Cardiac muscle cell (in vitro differentiated cells and primary cell): ENCODE measurements around the gene VWDE. TPM values are rescaled to one million over a fixed set of nuclear protein-coding genes. Genes with fewer than 3 reads are reported as not detected.

Experiments used
- DNase-seq, 2 donors: peaks; one replicate each; pipeline versions ENCODE4 v3.0.0 to v3.0.0-alpha.2; 2010 to 2017; ENCODE audit warnings: low read depth in 1 of 2, low spot score in 1 of 2
- H3K27ac ChIP-seq: fragments of 200-600 bp; sonication (generic); 2 replicates; pipeline ENCODE4 v1.5.1; 2016
- H3K27me3 ChIP-seq: fragments of 200-600 bp; sonication (generic); 2 replicates; pipeline ENCODE4 v1.6.0; 2016; ENCODE audit warnings: control low read depth
- H3K36me3 ChIP-seq: fragments of 200-600 bp; sonication (generic); 2 replicates; pipeline ENCODE4 v1.5.1; 2016; ENCODE audit warnings: control low read depth
- H3K4me1 ChIP-seq: fragments of 200-600 bp; sonication (generic); 2 replicates; pipeline ENCODE4 v1.8.1; 2017; ENCODE audit warnings: low read depth, mild to moderate bottlenecking, mixed run types
- H3K4me3 ChIP-seq: fragments of 200-600 bp; sonication (generic); 2 replicates; pipeline ENCODE4 v1.5.1; 2016; ENCODE audit warnings: mild to moderate bottlenecking
- H3K9me3 ChIP-seq: fragments of 200-600 bp; sonication (generic); 2 replicates; pipeline ENCODE4 v1.5.1; 2017; ENCODE audit warnings: low read depth, mild to moderate bottlenecking, control low read depth
- polyA plus RNA-seq: library from polyadenylated mRNA; unstranded; fragments of >200 nt; fragmentation: Nextera tagmentation; extraction: Ambion mirVana; gene quantifications from 2 replicates; pipeline ENCODE4 v1.2.1, GENCODE V29; 2016
- total RNA-seq: library from RNA; depleted of rRNA; stranded (reverse); fragments of >200 nt; gene quantifications from 2 replicates; pipeline ENCODE4 v1.2.3, GENCODE V29; 2016
- TF ChIP-seq, protein P1 (sequence below): IDR thresholded peaks from 2 replicates; pipeline ENCODE4 v1.5.1; 2012; ENCODE audit warnings: low read depth, mild to moderate bottlenecking, low read length

Gene VWDE
- total and polyA plus RNA-seq, 2 experiments from 2014 or later: 51.5 to 95.8 TPM

DNA sequence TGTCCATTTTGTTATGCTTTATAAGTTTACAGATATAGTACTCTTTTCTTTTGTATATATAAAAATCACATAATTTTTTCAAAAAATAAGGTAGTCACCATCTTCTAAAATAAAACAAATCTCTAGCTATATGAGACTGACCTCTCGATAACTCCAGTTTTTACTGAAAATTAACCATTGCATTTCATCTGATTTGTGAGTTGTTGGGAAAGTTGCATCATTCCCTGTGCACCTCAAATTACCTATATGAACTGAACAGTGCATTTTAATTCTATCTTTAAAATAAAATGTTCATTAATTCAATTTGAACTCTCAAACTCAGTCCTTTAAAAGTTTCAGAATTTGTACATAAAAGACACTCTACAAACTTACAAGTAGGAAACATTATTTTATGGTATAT lies 86.0 kb downstream of the VWDE start:
- H3K9me3 ChIP-seq: no peaks in the 10 kb centered on the region
- H3K4me3 ChIP-seq: no peak overlapping the region
- H3K36me3 ChIP-seq: no peaks in the 10 kb centered on the region
- no peaks in the 10 kb centered on the region for H3K27me3 ChIP-seq
- TF ChIP-seq, protein P1, sequence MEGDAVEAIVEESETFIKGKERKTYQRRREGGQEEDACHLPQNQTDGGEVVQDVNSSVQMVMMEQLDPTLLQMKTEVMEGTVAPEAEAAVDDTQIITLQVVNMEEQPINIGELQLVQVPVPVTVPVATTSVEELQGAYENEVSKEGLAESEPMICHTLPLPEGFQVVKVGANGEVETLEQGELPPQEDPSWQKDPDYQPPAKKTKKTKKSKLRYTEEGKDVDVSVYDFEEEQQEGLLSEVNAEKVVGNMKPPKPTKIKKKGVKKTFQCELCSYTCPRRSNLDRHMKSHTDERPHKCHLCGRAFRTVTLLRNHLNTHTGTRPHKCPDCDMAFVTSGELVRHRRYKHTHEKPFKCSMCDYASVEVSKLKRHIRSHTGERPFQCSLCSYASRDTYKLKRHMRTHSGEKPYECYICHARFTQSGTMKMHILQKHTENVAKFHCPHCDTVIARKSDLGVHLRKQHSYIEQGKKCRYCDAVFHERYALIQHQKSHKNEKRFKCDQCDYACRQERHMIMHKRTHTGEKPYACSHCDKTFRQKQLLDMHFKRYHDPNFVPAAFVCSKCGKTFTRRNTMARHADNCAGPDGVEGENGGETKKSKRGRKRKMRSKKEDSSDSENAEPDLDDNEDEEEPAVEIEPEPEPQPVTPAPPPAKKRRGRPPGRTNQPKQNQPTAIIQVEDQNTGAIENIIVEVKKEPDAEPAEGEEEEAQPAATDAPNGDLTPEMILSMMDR: no peak
- H3K27ac ChIP-seq: no peak overlapping the region
- peaks cover 3% of the 10 kb centered on the region for H3K4me1 ChIP-seq
- no peak for DNase-seq

DNA sequence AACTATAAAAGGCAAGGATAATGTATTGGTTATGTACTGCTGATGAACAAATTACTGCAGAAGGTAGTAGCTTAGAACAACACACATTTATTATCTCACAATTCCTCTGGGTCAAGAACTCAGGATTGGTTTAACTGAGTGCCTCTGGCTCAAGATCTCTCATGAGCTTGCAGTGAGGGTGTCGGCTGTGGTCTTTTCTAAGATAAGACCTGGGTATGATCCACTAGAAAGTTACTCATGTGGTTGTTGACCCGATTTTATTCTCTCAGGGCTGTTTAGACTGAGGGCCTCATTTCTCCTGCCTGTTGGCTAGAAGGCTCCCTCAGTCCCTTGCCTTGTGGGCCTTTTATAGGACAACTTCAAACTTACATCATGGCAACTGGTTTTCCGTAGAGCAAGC lies 86.7 kb downstream of the VWDE start:
- H3K9me3 ChIP-seq: no peaks in the 10 kb centered on the region

DNA sequence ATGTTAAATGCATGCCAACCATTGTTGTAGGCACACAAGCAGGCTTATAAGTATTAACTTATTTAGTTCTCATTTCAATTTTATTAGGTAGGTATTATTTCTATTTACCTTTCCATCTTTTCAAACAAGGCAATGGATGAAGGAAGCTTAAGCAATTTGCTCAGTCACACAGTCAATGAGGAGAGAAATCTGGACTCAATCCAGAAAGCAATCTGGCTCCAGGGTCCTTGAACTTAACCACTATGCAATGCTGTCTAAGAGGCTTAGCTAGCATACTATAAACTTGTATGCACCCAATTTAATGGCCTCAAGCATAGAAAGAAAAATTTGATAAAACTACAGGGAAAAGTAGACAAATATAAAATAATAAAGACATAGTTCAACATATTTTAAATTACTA lies 88.6 kb downstream of the VWDE start:
- Histone ChIP-seq H3K4me1 (no peaks in the 10 kb centered on the region), H3K9me3 (no peaks in the 10 kb centered on the region), H3K36me3 (peaks cover 3% of the 10 kb centered on the region), H3K27ac (no peak overlapping the region), H3K27me3 (no peaks in the 10 kb centered on the region), H3K4me3 (no peak overlapping the region)
- peak; percentile 2 to 23 for DNase-seq
- TF ChIP-seq, protein P1: no peak

More for the DNA sequence above, 86.7 kb downstream of the VWDE start:
- H3K27ac ChIP-seq: no peak overlapping the region
- peaks cover 3% of the 10 kb centered on the region for H3K4me1 ChIP-seq
- DNase-seq: no peak
- TF ChIP-seq, protein P1: no peak
- no peaks in the 10 kb centered on the region for H3K36me3 ChIP-seq
- H3K4me3 ChIP-seq: no peak overlapping the region
- no peaks in the 10 kb centered on the region for H3K27me3 ChIP-seq

DNA sequence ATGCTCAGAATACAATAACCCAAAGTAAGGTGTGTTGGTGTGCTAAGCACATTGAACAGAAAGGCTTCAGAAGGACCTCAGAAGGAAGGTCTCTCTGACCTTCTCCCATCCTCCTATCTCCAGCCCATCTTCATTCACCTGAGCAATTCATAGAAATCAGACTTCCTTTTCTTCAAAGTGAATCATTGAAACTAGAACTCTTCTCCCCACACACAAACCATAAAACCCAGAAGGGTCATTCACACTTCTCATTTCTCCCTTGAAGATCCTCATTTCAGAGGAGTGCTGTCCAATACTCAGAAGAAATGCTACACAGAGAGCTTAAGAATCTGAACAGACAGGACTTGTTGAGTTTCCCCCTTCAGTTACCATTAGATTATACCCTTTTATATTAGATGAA lies 89.5 kb downstream of the VWDE start:
- no peak for DNase-seq
- Histone ChIP-seq H3K36me3 (peaks cover 6% of the 10 kb centered on the region), H3K27ac (no peak overlapping the region), H3K27me3 (no peaks in the 10 kb centered on the region), H3K4me3 (no peak overlapping the region), H3K4me1 (no peaks in the 10 kb centered on the region), H3K9me3 (no peaks in the 10 kb centered on the region)
- TF ChIP-seq, protein P1: no peak

DNA sequence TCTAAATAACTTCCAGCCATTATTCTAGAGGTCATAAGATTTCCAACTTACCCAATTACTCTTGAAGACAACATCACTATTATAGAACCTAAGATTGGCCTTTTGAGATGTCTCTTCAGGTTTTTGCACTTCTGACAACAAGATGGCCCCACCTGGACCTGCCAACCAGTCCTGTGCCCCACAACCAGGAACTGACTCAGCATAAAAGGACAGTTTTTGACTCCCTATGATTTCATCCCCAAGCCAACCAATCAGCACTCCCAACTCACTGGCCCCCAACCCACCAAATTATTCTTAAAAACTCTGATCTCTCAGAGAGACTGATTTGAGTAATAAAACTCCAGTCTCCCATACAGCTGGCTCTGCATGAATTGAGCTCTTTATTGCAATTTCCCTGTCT lies 98.2 kb downstream of the VWDE start:
- H3K9me3 ChIP-seq: no peaks in the 10 kb centered on the region
- no peak overlapping the region for H3K4me3 ChIP-seq
- TF ChIP-seq, protein P1: no peak
- peaks cover 6% of the 10 kb centered on the region for H3K36me3 ChIP-seq
- no peaks in the 10 kb centered on the region for H3K4me1 ChIP-seq
- no peak overlapping the region for H3K27ac ChIP-seq
- no peak for DNase-seq
- no peaks in the 10 kb centered on the region for H3K27me3 ChIP-seq

DNA sequence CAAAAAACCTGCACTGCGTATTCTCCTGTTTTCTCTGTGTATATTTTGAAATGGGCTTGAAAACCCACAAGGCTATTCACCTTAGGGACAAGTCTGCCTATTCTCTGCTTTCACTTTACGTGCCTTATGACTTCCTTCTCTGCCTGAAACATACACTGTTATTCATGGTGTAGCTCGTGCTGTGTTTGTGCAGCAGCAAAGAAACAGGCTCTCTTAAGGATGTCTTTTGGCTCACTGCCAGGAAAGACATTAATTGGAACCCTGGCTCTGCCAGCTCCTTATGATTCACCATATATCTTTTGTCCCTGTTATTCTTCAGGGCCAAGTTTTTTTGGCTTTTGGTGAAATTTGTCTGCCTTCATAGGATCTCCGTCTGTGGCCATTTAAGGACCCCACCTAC lies 100.2 kb downstream of the VWDE start:
- H3K4me1 ChIP-seq: no peaks in the 10 kb centered on the region
- TF ChIP-seq, protein P1: no peak
- H3K9me3 ChIP-seq: no peaks in the 10 kb centered on the region
- H3K4me3 ChIP-seq: no peak overlapping the region
- H3K27ac ChIP-seq: peak overlapping the region; percentile 56
- no peaks in the 10 kb centered on the region for H3K36me3 ChIP-seq
- H3K27me3 ChIP-seq: no peaks in the 10 kb centered on the region
- peak in 1 of 2 donors; percentile 2 for DNase-seq
